Measurements from ENCODE around the gene PIPOX. TPM values are rescaled to one million over a fixed set of nuclear protein-coding genes. Genes with fewer than 3 reads are reported as not detected.

Gene PIPOX
- total RNA-seq, 2 donors from 2014 or later, result 4.3 to 7.8 TPM

DNA sequence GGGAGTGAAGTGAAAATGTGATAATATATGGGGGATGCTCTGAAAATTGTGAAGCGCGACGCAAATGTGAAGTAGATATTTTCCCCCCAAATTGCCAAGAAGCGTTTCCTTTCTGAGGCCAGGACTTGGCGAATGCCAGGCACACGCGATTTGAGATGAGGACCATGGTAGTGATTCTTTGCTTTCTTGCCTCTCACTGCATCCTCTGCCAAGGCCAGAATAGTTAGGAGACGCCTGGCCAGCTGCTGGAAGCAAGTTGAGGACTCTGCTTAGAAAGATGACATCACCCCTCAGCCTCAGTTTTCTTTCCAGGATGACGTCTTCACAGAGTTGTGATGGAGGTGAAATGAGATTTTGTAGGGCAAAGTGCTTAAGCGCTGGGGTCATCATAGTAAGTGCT, 25.9 kb downstream of the PIPOX start:
- H3K4me1 ChIP-seq (ENCODE audit: control insufficient read depth in 1 of 2, low read depth in 2 of 2), result peaks cover 4 to 6% of the 10 kb centered on the region in 2 donors
- no peaks in the 10 kb centered on the region for H3K9me3 ChIP-seq
- H3K36me3 ChIP-seq, result no peaks in the 10 kb centered on the region
- DNase-seq (ENCODE audit: low spot score) (no peak), ATAC-seq (ENCODE audit: insufficient number of reproducible peaks, low FRiP score, low read depth) (no peak)
- no peak overlapping the region for H3K27ac ChIP-seq
- H3K27me3 ChIP-seq (replicated peaks; ENCODE audit: insufficient read depth), result no peaks in the 10 kb centered on the region
- H3K4me3 ChIP-seq, result no peak overlapping the region
- TF ChIP-seq, protein P1, sequence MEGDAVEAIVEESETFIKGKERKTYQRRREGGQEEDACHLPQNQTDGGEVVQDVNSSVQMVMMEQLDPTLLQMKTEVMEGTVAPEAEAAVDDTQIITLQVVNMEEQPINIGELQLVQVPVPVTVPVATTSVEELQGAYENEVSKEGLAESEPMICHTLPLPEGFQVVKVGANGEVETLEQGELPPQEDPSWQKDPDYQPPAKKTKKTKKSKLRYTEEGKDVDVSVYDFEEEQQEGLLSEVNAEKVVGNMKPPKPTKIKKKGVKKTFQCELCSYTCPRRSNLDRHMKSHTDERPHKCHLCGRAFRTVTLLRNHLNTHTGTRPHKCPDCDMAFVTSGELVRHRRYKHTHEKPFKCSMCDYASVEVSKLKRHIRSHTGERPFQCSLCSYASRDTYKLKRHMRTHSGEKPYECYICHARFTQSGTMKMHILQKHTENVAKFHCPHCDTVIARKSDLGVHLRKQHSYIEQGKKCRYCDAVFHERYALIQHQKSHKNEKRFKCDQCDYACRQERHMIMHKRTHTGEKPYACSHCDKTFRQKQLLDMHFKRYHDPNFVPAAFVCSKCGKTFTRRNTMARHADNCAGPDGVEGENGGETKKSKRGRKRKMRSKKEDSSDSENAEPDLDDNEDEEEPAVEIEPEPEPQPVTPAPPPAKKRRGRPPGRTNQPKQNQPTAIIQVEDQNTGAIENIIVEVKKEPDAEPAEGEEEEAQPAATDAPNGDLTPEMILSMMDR (IDR thresholded peaks at IDR 0.05), result no peak

DNA sequence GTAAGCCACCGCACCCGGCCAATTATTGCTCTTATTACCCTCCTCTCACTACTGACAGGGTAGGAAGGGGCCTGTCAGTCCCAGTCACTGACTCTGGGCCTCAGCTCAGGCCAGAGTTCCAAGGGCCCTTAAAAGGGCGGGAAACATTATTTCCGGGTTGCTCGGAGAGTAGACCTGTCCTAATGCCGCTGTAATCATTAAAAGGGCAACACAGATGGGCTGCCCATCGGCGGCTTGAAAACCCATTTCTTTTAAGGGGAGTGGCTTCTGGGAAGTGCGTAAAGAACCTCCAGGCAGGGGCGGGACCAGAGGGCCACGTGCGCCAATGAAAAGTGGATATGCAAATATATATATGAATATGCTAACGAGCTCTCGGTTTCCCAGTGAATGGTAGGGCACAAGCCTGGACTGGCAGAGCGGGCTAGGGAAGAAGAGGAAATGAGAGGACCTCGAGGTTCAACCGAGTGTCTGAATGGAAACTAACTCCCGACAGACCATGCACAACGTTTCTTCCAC, 26.6 kb downstream of the PIPOX start:
- Histone ChIP-seq H3K4me3 (no peak overlapping the region), H3K27me3 (replicated peaks; ENCODE audit: insufficient read depth) (no peaks in the 10 kb centered on the region), H3K36me3 (no peaks in the 10 kb centered on the region), H3K4me1 (ENCODE audit: control insufficient read depth in 1 of 2, low read depth in 2 of 2) (peaks cover 4 to 6% of the 10 kb centered on the region in 2 donors), H3K27ac (no peak overlapping the region), H3K9me3 (no peaks in the 10 kb centered on the region)
- TF ChIP-seq, protein P1 (IDR thresholded peaks at IDR 0.05), result no peak
- DNase-seq (ENCODE audit: low spot score) (no peak), ATAC-seq (ENCODE audit: insufficient number of reproducible peaks, low FRiP score, low read depth) (peak; percentile 36)

DNA sequence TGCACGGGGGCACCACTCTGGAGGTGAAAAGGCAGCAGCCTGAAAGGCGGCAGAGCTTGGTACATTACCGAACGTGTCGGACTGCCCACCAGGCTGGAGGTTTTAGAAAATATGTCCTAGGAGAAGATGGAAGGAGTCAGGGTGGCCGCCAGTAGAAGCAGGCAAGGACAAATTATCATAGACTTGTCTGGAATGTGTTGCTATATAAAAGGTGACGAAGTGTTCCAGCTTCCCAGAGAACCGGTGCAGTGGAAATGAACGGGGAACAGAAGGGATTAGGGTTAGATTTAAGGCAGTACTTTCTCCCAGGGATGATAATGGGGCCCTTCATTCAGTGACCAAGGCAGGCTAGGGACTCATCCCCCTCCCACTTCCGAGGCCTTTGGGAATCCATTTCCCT, 27.4 kb downstream of the PIPOX start:
- peaks cover 4 to 6% of the 10 kb centered on the region in 2 donors for H3K4me1 ChIP-seq (ENCODE audit: control insufficient read depth in 1 of 2, low read depth in 2 of 2)
- no peak overlapping the region for H3K27ac ChIP-seq
- H3K9me3 ChIP-seq, result no peaks in the 10 kb centered on the region
- no peak overlapping the region for H3K4me3 ChIP-seq
- no peaks in the 10 kb centered on the region for H3K27me3 ChIP-seq (replicated peaks; ENCODE audit: insufficient read depth)
- ATAC-seq (ENCODE audit: insufficient number of reproducible peaks, low FRiP score, low read depth) (no peak), DNase-seq (ENCODE audit: low spot score) (no peak)
- TF ChIP-seq, protein P1 (IDR thresholded peaks at IDR 0.05), result no peak
- no peaks in the 10 kb centered on the region for H3K36me3 ChIP-seq

DNA sequence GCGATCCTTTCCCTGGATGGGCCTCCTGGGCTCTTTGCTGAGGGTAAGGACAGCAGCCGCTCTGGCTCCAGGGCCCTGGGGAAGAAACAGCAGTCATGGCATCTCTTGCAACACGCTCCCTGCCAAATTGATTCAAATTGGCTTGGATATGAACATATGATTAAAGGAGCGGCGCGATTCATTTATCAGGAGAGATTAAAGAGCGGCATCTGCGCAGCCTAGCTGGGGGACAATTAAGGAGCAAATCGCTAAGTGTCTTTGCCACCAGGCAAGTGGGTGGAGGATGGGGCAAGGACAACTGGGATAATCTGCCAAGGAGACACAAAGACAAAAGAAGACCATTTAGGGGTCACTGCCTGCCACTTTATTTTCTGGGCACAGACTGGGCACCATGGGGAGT, 27.8 kb downstream of the PIPOX start:
- Histone ChIP-seq H3K36me3 (no peaks in the 10 kb centered on the region), H3K27ac (no peak overlapping the region), H3K27me3 (replicated peaks; ENCODE audit: insufficient read depth) (no peaks in the 10 kb centered on the region), H3K4me3 (no peak overlapping the region), H3K9me3 (no peaks in the 10 kb centered on the region), H3K4me1 (ENCODE audit: control insufficient read depth in 1 of 2, low read depth in 2 of 2) (peaks cover 4 to 6% of the 10 kb centered on the region in 2 donors)
- ATAC-seq (ENCODE audit: insufficient number of reproducible peaks, low FRiP score, low read depth) (no peak), DNase-seq (ENCODE audit: low spot score) (no peak)
- TF ChIP-seq, protein P1 (IDR thresholded peaks at IDR 0.05), result no peak

DNA sequence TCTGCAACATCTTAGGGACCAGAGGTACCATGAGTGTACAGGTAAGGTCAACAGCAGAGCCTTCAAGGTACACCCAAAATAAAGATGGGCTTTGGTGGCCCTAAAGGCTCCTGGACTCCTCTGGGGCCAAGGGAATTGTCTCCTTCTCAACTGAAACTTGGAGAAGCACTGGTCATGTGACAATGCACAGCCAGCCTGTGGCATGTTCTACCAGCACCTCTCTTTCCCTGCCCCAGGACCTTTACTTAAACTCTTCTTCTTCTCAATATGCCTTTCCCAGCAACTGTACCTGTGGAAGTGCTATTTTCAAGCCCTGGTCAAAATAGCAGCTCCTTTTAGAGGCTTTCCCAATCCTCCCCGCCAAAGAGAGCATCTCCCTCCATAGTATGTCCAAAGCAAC, 28.4 kb downstream of the PIPOX start:
- peaks cover 4 to 6% of the 10 kb centered on the region in 2 donors for H3K4me1 ChIP-seq (ENCODE audit: control insufficient read depth in 1 of 2, low read depth in 2 of 2)
- H3K9me3 ChIP-seq, result no peaks in the 10 kb centered on the region
- H3K27me3 ChIP-seq (replicated peaks; ENCODE audit: insufficient read depth), result no peaks in the 10 kb centered on the region
- no peak for DNase-seq (ENCODE audit: low spot score)
- TF ChIP-seq, protein P1 (IDR thresholded peaks at IDR 0.05), result no peak
- H3K36me3 ChIP-seq, result no peaks in the 10 kb centered on the region
- no peak for ATAC-seq (ENCODE audit: insufficient number of reproducible peaks, low FRiP score, low read depth)
- H3K4me3 ChIP-seq, result no peak overlapping the region
- H3K27ac ChIP-seq, result no peak overlapping the region

Data from thoracic aorta (tissue), 2 donors.